A549 (cell line): ENCODE results near the gene MAN1C1. TPM values are rescaled to one million over a fixed set of nuclear protein-coding genes. Genes with fewer than 3 reads are reported as not detected.

Experiments used
- ATAC-seq, 2 experiments: fragments of 200-7000 bp in 1 of 2; fragments of >200 bp in 1 of 2; cut with Nextera tagmentation in 1 of 2; cut with Tn5 transposase in 1 of 2; 3 replicates each; pipeline versions ENCODE4 v1.8.0 to v1.9.1; 2018 to 2020; ENCODE audit warnings: mild to moderate bottlenecking in 1 of 2, moderate library complexity in 1 of 2
- CTCF ChIA-PET: fragments of 300-600 bp; sonication (Branson Sonifier 250); formaldehyde crosslinking; extraction: SDS; loops from one replicate; lab custom pipeline; 2021; ENCODE audit warnings: antibody characterized with exemption, inconsistent platforms; lab: Yijun Ruan, JAX
- POLR2A ChIA-PET: fragments of 350-600 bp; formaldehyde crosslinking; extraction: SDS; loops from one replicate; lab custom pipeline; 2021; ENCODE audit warnings: antibody characterized with exemption, inconsistent platforms; lab: Yijun Ruan, JAX
- DNase-seq, 2 experiments: peaks; one replicate each; pipeline versions ENCODE4 v3.0.0 to v3.0.0-alpha.2; 2011 to 2016; ENCODE audit warnings: low read depth in 1 of 2, low spot score in 1 of 2
- FAIRE-seq: peaks from 2 replicates; lab custom pipeline; 2011; peaks lifted over from hg19 to GRCh38; lab: Jason Lieb, UNC
- H3K27ac ChIP-seq, 2 experiments: fragments of >200 bp; sonication (Bioruptor Twin); formaldehyde crosslinking; 3 replicates each; pipeline ENCODE4 v1.5.1; 2016 to 2017
- H3K4me1 ChIP-seq: fragments of >200 bp; sonication (Bioruptor Twin); formaldehyde crosslinking; 3 replicates; pipeline ENCODE4 v1.6.1; 2016
- H3K4me2 ChIP-seq: fragments of >200 bp; sonication (Bioruptor Twin); formaldehyde crosslinking; 3 replicates; pipeline ENCODE4 v1.6.1; 2016
- H3K4me3 ChIP-seq: fragments of >200 bp; sonication (Bioruptor Twin); formaldehyde crosslinking; 3 replicates; pipeline ENCODE4 v1.5.1; 2016
- H3K9me3 ChIP-seq: fragments of >200 bp; sonication (Bioruptor Twin); formaldehyde crosslinking; 3 replicates; pipeline ENCODE4 v1.6.1; 2016
- ATOH8 ChIP-seq: fragments of 250-450 bp; sonication (Bioruptor Pico); IDR thresholded peaks from 2 replicates; pipeline ENCODE4 v1.5.0; 2020; ENCODE audit warnings: low read depth, mild to moderate bottlenecking, moderate library complexity
- CBX8 ChIP-seq: fragments of 200-600 bp; sonication (generic); IDR thresholded peaks from 2 replicates; pipeline ENCODE4 v1.6.1; 2016
- CEBPB ChIP-seq, 2 experiments: fragments of >200 bp in 1 of 2; sonication (Bioruptor Twin) in 1 of 2; formaldehyde crosslinking in 1 of 2; IDR thresholded peaks; 2 replicates each; pipeline ENCODE4 v1.6.1; 2012 to 2016
- CHD4 ChIP-seq: fragments of 200-600 bp; sonication (generic); IDR thresholded peaks from 2 replicates; pipeline ENCODE4 v1.6.1; 2016; ENCODE audit warnings: antibody characterized with exemption, mild to moderate bottlenecking, borderline replicate concordance
- E2F6 ChIP-seq: IDR thresholded peaks from 2 replicates; pipeline ENCODE4 v1.6.1; 2012; ENCODE audit warnings: low read depth, borderline replicate concordance
- EHF ChIP-seq: fragments of 250-450 bp; sonication (Bioruptor Pico); IDR thresholded peaks from 2 replicates; pipeline ENCODE4 v1.5.0; 2020; ENCODE audit warnings: mild to moderate bottlenecking
- EP300 ChIP-seq, 2 experiments: fragments of >200 bp; sonication (Bioruptor Twin); formaldehyde crosslinking; IDR thresholded peaks; 2 replicates in 1 of 2; 3 replicates in 1 of 2; pipeline ENCODE4 v1.6.1; 2016 to 2017
- ESRRA ChIP-seq: fragments of 150-350 bp; IDR thresholded peaks from 2 replicates; pipeline ENCODE4 v1.6.1; 2014; ENCODE audit warnings: mild to moderate bottlenecking, low read length, borderline replicate concordance
- GATA3 ChIP-seq: IDR thresholded peaks from 2 replicates; pipeline ENCODE4 v1.6.1; 2012; ENCODE audit warnings: borderline replicate concordance
- HDAC2 ChIP-seq: fragments of 200-600 bp; sonication (generic); IDR thresholded peaks from 2 replicates; pipeline ENCODE4 v1.6.1; 2016
- HMGXB4 ChIP-seq: fragments of 250-450 bp; sonication (Bioruptor Pico); IDR thresholded peaks from 2 replicates; pipeline ENCODE4 v1.5.0; 2021; ENCODE audit warnings: mild to moderate bottlenecking, moderate library complexity, borderline replicate concordance
- JUN ChIP-seq, 2 experiments: fragments of >200 bp; sonication (Bioruptor Twin); formaldehyde crosslinking; IDR thresholded peaks; 2 replicates in 1 of 2; 3 replicates in 1 of 2; pipeline ENCODE4 v1.6.1; 2016 to 2017
- KDM1A ChIP-seq: fragments of 200-600 bp; sonication (generic); IDR thresholded peaks from 2 replicates; pipeline ENCODE4 v1.6.1; 2016; ENCODE audit warnings: low read depth, mild to moderate bottlenecking
- MAZ ChIP-seq: fragments of 150-350 bp; IDR thresholded peaks from 2 replicates; pipeline ENCODE4 v1.6.1; 2014; ENCODE audit warnings: antibody characterized with exemption, low read depth, low read length, borderline replicate concordance
- NFE2L2 ChIP-seq: fragments of 150-350 bp; conservative IDR thresholded peaks from 2 replicates; pipeline ENCODE4 v1.6.1; 2014; ENCODE audit warnings: low read length
- NPAS2 ChIP-seq: fragments of 250-450 bp; sonication (Bioruptor Pico); IDR thresholded peaks from 2 replicates; pipeline ENCODE4 v1.8.0; 2022; ENCODE audit warnings: mild to moderate bottlenecking, moderate library complexity, borderline replicate concordance
- NR3C1 ChIP-seq: fragments of >200 bp; sonication (Bioruptor Twin); formaldehyde crosslinking; IDR thresholded peaks from 3 replicates; pipeline ENCODE4 v1.6.1; 2017
- POLR2A ChIP-seq: IDR thresholded peaks from 2 replicates; pipeline ENCODE4 v1.6.1; 2012; ENCODE audit warnings: mild to moderate bottlenecking, low read length
- POLR2AphosphoS2 ChIP-seq: conservative IDR thresholded peaks from 2 replicates; pipeline ENCODE4 v1.6.1; 2012; ENCODE audit warnings: low read length, improper control_type of control experiment, inconsistent platforms
- RAD21 ChIP-seq, 2 experiments: fragments of >200 bp in 1 of 2; sonication (Bioruptor Twin) in 1 of 2; formaldehyde crosslinking in 1 of 2; IDR thresholded peaks in 1 of 2; conservative IDR thresholded peaks in 1 of 2; 2 replicates in 1 of 2; 3 replicates in 1 of 2; pipeline ENCODE4 v1.6.1; 2012 to 2018; ENCODE audit warnings: inconsistent platforms in 1 of 2
- REST ChIP-seq: fragments of 200-600 bp; sonication (generic); IDR thresholded peaks from 2 replicates; pipeline ENCODE4 v1.6.1; 2016; ENCODE audit warnings: antibody characterized with exemption, mild to moderate bottlenecking, moderate library complexity
- RNF2 ChIP-seq: fragments of 200-600 bp; sonication (generic); IDR thresholded peaks from 2 replicates; pipeline ENCODE4 v1.6.1; 2016; ENCODE audit warnings: low read depth, mild to moderate bottlenecking, antibody characterized with exemption, moderate library complexity, borderline replicate concordance
- USF2 ChIP-seq: fragments of 450-650 bp; IDR thresholded peaks from 2 replicates; pipeline ENCODE4 v1.6.1; 2014; ENCODE audit warnings: antibody characterized with exemption
- ZSCAN20 ChIP-seq: fragments of 250-450 bp; sonication (Bioruptor Pico); IDR thresholded peaks from 2 replicates; pipeline ENCODE4 v1.8.0; 2022; ENCODE audit warnings: mild to moderate bottlenecking, moderate library complexity
- WGBS: methylation state at CpG from one replicate; pipeline ENCODE4 v1.1.6; 2017; ENCODE audit errors: missing lambda C conversion rate; 5-methylcytosine and 5-hydroxymethylcytosine counted together
- polyA plus RNA-seq, 4 experiments: library from polyadenylated mRNA; depleted of rRNA in 3 of 4; stranded (reverse); fragments of >200 nt; fragmentation: RNase III in 1 of 4; extraction: RNeasy Plus Mini Kit Qiagen cat#74134 plus additional on column Dnase treatment in 1 of 4; gene quantifications; 2 replicates in 3 of 4; 3 replicates in 1 of 4; pipeline ENCODE4 v1.2.3, GENCODE V29; 2011 to 2017

The MAN1C1 gene
- polyA plus RNA-seq, 2 of the 4 experiments (the other 2 are of a cell fraction) = 0.22 to 0.27 TPM

GRCh38 chr1:25671929-25672328 lies 55.3 kb downstream of the MAN1C1 start:
- ATAC-seq = no peak
- TF ChIP-seq NPAS2 (no peak), REST (no peak), EHF (CRISPR knock-in tag) (no peak), RNF2 (no peak), NR3C1 (no peak), ESRRA (no peak), CHD4 (no peak), CEBPB (IDR thresholded peaks at IDR 0.05) (no peak), ATOH8 (CRISPR knock-in tag) (no peak), E2F6 (no peak), CBX8 (no peak), KDM1A (no peak), MAZ (no peak)
- no peak overlapping the region for H3K4me2 ChIP-seq
- ChIA-PET POLR2A (no interaction called here), CTCF (no interaction called here)
- H3K4me1 ChIP-seq = no peaks in the 10 kb centered on the region
- 61% methylated on average over 3 of the region's 3 CpGs for WGBS
- H3K27ac ChIP-seq = no peak overlapping the region
- no peak for DNase-seq
- FAIRE-seq = no peak
- no peak overlapping the region for H3K4me3 ChIP-seq
- no peaks in the 10 kb centered on the region for H3K9me3 ChIP-seq

- WGBS = 55% methylated on average over 12 of the region's 13 CpGs
- Histone ChIP-seq H3K4me1 (no peaks in the 10 kb centered on the region), H3K27ac (no peak overlapping the region), H3K4me3 (no peak overlapping the region), H3K4me2 (no peak overlapping the region), H3K9me3 (no peaks in the 10 kb centered on the region)
- DNase-seq = no peak
- ATAC-seq = no peak
- ChIA-PET CTCF (no interaction called here), POLR2A (no interaction called here)
- FAIRE-seq = no peak
- TF ChIP-seq POLR2A (no peak), HMGXB4 (CRISPR knock-in tag) (no peak)
Measured at GRCh38 chr1:25672763-25673409, 56.3 kb downstream of the MAN1C1 start.

- POLR2A ChIA-PET = no interaction called here
- TF ChIP-seq POLR2AphosphoS2 = no peak
- TF ChIP-seq MAZ = no peak
- TF ChIP-seq ATOH8 (CRISPR knock-in tag) = no peak
- no peak for TF ChIP-seq HDAC2
- TF ChIP-seq GATA3 = no peak
- TF ChIP-seq EHF (CRISPR knock-in tag) = no peak
- TF ChIP-seq USF2 = no peak
- no peak for TF ChIP-seq EP300 (IDR thresholded peaks at IDR 0.05)
- no peak for TF ChIP-seq ZSCAN20
- no peak for TF ChIP-seq RAD21 (conservative IDR thresholded peaks at IDR 0.05 in 1 of 2, IDR thresholded peaks at IDR 0.05 in 1 of 2)
- no peak for TF ChIP-seq JUN (IDR thresholded peaks at IDR 0.05)
- TF ChIP-seq NFE2L2 = no peak
- TF ChIP-seq, all 56 proteins: peak for 0
- FAIRE-seq (no peak), ATAC-seq (no peak), DNase-seq (no peak)
- no peak overlapping the region for H3K4me2 ChIP-seq
- no peak overlapping the region for H3K4me3 ChIP-seq
- H3K27ac ChIP-seq = no peak overlapping the region
- CTCF ChIA-PET = no interaction called here
- 30% methylated on average over 3 of the region's 3 CpGs for WGBS
- H3K9me3 ChIP-seq = no peaks in the 10 kb centered on the region
- H3K4me1 ChIP-seq = no peaks in the 10 kb centered on the region
Measured at GRCh38 chr1:25673456-25673855, 56.9 kb downstream of the MAN1C1 start.
